B cell (primary cell): ENCODE measurements around the gene OGDH. TPM values are rescaled to one million over a fixed set of nuclear protein-coding genes. Genes with fewer than 3 reads are reported as not detected.

Experiments used
- ATAC-seq: fragments of 200-7000 bp; cut with Tn5 transposase; one replicate; pipeline ENCODE4 v1.10.0; 2021; ENCODE audit warnings: low read depth, mild to moderate bottlenecking, moderate number of reproducible peaks, moderate library complexity
- CTCF ChIA-PET: fragments of 350-600 bp; sonication (Branson Sonifier 250); formaldehyde crosslinking; loops from one replicate; lab custom pipeline; 2021; ENCODE audit warnings: antibody characterized with exemption, inconsistent platforms; lab: Charles Lee
- POLR2A ChIA-PET: fragments of 350-600 bp; sonication (Branson Sonifier 250); formaldehyde crosslinking; loops from one replicate; lab custom pipeline; 2021; ENCODE audit warnings: antibody characterized with exemption; lab: Charles Lee
- DNase-seq: peaks from one replicate; pipeline ENCODE4 v3.0.0; 2013
- H2AFZ ChIP-seq: 2 replicates; pipeline ENCODE4 v1.6.1; 2012; ENCODE audit warnings: mild to moderate bottlenecking, low read depth, low read length; ENCODE audit not compliant: insufficient read depth, poor library complexity, severe bottlenecking
- H3K27ac ChIP-seq, 2 donors: 1 replicate in 1 of 2; 2 replicates in 1 of 2; pipeline ENCODE4 v1.5.1; 2012 to 2013; ENCODE audit warnings: low read length in 2 of 2, mild to moderate bottlenecking in 2 of 2, moderate library complexity in 1 of 2
- H3K27me3 ChIP-seq, 4 experiments: fragments of 200-600 bp in 1 of 4; sonication (generic) in 1 of 4; replicated peaks in 1 of 4; 1 replicate in 2 of 4; 2 replicates in 2 of 4; pipeline versions ENCODE4 v1.6.1 to v1.7.0; 2013 to 2016; ENCODE audit warnings: low read length in 3 of 4, mild to moderate bottlenecking in 2 of 4, mixed read lengths in 1 of 4, moderate library complexity in 1 of 4; ENCODE audit not compliant: insufficient read depth in 4 of 4, control insufficient read depth in 3 of 4; ENCODE audit errors: control extremely low read depth in 1 of 4
- H3K36me3 ChIP-seq, 2 experiments: replicated peaks in 1 of 2; 1 replicate in 1 of 2; 2 replicates in 1 of 2; pipeline versions ENCODE4 v1.6.1 to v1.7.1; 2013; ENCODE audit warnings: low read length in 1 of 2; ENCODE audit not compliant: insufficient read depth in 2 of 2, control insufficient read depth in 1 of 2; ENCODE audit errors: control extremely low read depth in 1 of 2, extremely low read depth in 1 of 2
- H3K4me1 ChIP-seq, 2 donors: fragments of 200-600 bp in 1 of 2; sonication (generic) in 1 of 2; 1 replicate in 1 of 2; 2 replicates in 1 of 2; pipeline versions ENCODE4 v1.5.1 to v1.6.1; 2013 to 2017; ENCODE audit warnings: low read length in 2 of 2; ENCODE audit not compliant: control insufficient read depth in 2 of 2, insufficient read depth in 2 of 2
- H3K4me2 ChIP-seq: replicated peaks from 2 replicates; pipeline ENCODE3; 2012; ENCODE audit warnings: mild to moderate bottlenecking, low read depth, low read length; ENCODE audit not compliant: poor library complexity, severe bottlenecking
- H3K4me3 ChIP-seq, 5 experiments: fragments of 200-600 bp in 1 of 5; sonication (generic) in 1 of 5; 1 replicate in 3 of 5; 2 replicates in 2 of 5; pipeline versions ENCODE4 v1.5.1 to v1.7.0; 2011 to 2016; ENCODE audit warnings: low read length in 4 of 5, mild to moderate bottlenecking in 4 of 5, low read depth in 2 of 5, control low read depth in 1 of 5, moderate library complexity in 1 of 5; ENCODE audit not compliant: insufficient read depth in 1 of 5; ENCODE audit errors: control extremely low read depth in 1 of 5, extremely low read depth in 1 of 5
- H3K79me2 ChIP-seq: fragments of 200-600 bp; sonication (generic); one replicate; pipeline ENCODE4 v1.6.0; 2016; ENCODE audit warnings: low read length; ENCODE audit not compliant: control insufficient read depth, insufficient read depth
- H3K9ac ChIP-seq: fragments of 200-600 bp; sonication (generic); 2 replicates; pipeline ENCODE4 v1.6.1; 2017; ENCODE audit warnings: mild to moderate bottlenecking, low read length, moderate library complexity
- H3K9me3 ChIP-seq, 3 donors: one replicate each; pipeline versions ENCODE4 v1.6.1 to v1.7.1; 2013; ENCODE audit warnings: low read length in 2 of 3; ENCODE audit not compliant: control insufficient read depth in 2 of 3, insufficient read depth in 1 of 3; ENCODE audit errors: control extremely low read depth in 1 of 3
- H4K20me1 ChIP-seq: 2 replicates; pipeline ENCODE4 v1.6.0; 2012; ENCODE audit warnings: mild to moderate bottlenecking, low read length; ENCODE audit not compliant: insufficient read depth, control insufficient read depth, poor library complexity, severe bottlenecking
- H3K27ac Mint-ChIP-seq: one replicate; pipeline ENCODE4 v1.8.0; 2021; ENCODE audit warnings: mixed read lengths
- H3K27me3 Mint-ChIP-seq: one replicate; pipeline ENCODE4 v1.8.0; 2021; ENCODE audit warnings: mixed read lengths
- H3K4me1 Mint-ChIP-seq: one replicate; pipeline ENCODE4 v1.8.0; 2021; ENCODE audit warnings: mixed read lengths
- H3K4me3 Mint-ChIP-seq: one replicate; pipeline ENCODE4 v1.8.0; 2021; ENCODE audit warnings: mixed read lengths
- H3K9me3 Mint-ChIP-seq: one replicate; pipeline ENCODE4 v1.8.0; 2022; ENCODE audit warnings: mixed read lengths; ENCODE audit not compliant: insufficient read depth
- EZH2 ChIP-seq: IDR thresholded peaks from 2 replicates; pipeline ENCODE4 v1.6.1; 2012; ENCODE audit warnings: borderline replicate concordance, low read depth, mild to moderate bottlenecking, moderate library complexity, low read length; ENCODE audit not compliant: insufficient read depth, poor library complexity, severe bottlenecking
- WGBS: methylation state at CpG from one replicate; pipeline ENCODE4 v1.1.5; 2013; ENCODE audit warnings: missing lambda C conversion rate; ENCODE audit not compliant: insufficient coverage; 5-methylcytosine and 5-hydroxymethylcytosine counted together
- intact Hi-C: fragments of 100-400 bp; cut with micrococcal nuclease; formaldehyde crosslinking; loops from one replicate; pipeline ENCODE4 v1.10.0; 2022
- polyA plus RNA-seq: library from polyadenylated mRNA; depleted of rRNA; stranded (reverse); fragments of >200 nt; gene quantifications from 2 replicates; pipeline ENCODE4 v1.2.3, GENCODE V29; 2012
- total RNA-seq, 2 donors: library from RNA; stranded (reverse); fragments of 120-200 nt in 1 of 2; gene quantifications; 1 replicate in 1 of 2; 2 replicates in 1 of 2; pipeline versions ENCODE4 v1.2.3 to v1.2.4, GENCODE V29; 2013 to 2022
- TF ChIP-seq, protein P1 (sequence below): fragments of 200-600 bp; IDR thresholded peaks from one replicate; pipeline ENCODE4 v1.8.0; 2022; ENCODE audit warnings: antibody characterized with exemption, mild to moderate bottlenecking

OGDH gene
- total and polyA plus RNA-seq, 2 donors (not counting 1 experiment from before 2014, with no cell fraction given) = 42.6 to 80.2 TPM

DNA sequence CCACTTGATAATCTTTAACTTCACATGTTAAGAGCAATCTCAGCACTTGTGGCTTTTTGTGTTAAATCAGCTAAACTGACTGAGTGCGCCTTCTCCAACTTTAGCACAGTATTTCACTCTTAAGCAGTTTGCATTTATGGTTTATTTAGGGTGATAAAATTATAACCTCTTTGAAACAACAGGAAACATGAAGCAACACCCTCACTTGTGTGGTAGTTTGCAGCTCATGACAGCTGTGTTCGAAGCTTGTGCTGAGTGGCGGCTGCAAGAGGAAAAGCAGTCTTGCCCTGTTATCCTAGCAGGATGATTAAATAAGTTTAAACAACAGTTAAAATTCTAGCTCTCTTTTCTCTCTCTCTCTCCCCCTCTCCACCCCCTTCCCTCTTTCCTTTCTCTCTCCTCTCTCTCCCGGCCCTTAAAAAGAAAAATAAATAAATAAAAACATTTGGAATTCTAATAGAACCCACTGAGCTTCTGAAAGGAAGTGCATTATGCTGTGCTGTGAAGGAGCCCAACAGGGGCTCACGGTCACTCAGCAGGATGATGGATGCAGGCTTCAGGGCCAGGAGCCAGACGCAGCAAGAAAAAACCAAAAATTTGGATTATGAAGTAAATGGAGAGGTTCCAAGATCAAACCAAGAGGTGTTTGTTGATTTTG lies 25.2 kb downstream of the OGDH start:
- no peak for DNase-seq
- Histone ChIP-seq H3K4me1 (peaks cover 61 to 82% of the 10 kb centered on the region in 2 donors), H3K27me3 (no peaks in the 10 kb centered on the region), H3K9ac (no peak overlapping the region), H3K9me3 (no peaks in the 10 kb centered on the region), H3K36me3 (peaks cover 0 to 2% of the 10 kb centered on the region in 2 experiments), H2AFZ (no peak overlapping the region), H4K20me1 (no peaks in the 10 kb centered on the region), H3K4me3 (no peak overlapping the region), H3K79me2 (peaks cover 12% of the 10 kb centered on the region), H3K27ac (peak overlapping the region in 1 of 2 donors; percentile 95), H3K4me2 (peak overlapping the region; percentile 39)
- ChIA-PET POLR2A (interaction anchor here (0.5 to 4.0 kb wide), 3 partner anchors 25 to 376 kb away, joined by 3 to 21 read pairs (median 14); partner anchors contain the start of gene OGDH), CTCF (interaction anchor here (0.6 to 1.2 kb wide), 3 partner anchors 9 to 18 kb away, joined by 3 read pairs; no protein-coding TSS in a partner anchor)
- H3K9me3 Mint-ChIP-seq = no peaks in the 10 kb centered on the region
- H3K27ac Mint-ChIP-seq = peak overlapping the region; percentile 99
- no peaks in the 10 kb centered on the region for H3K27me3 Mint-ChIP-seq
- H3K4me1 Mint-ChIP-seq = peaks cover 71% of the 10 kb centered on the region
- ATAC-seq = no peak
- peak overlapping the region; percentile 47 for H3K4me3 Mint-ChIP-seq
- 41% methylated on average over 4 of the region's 6 CpGs for WGBS
- intact Hi-C loops = no loop called here
- TF ChIP-seq, protein P1, sequence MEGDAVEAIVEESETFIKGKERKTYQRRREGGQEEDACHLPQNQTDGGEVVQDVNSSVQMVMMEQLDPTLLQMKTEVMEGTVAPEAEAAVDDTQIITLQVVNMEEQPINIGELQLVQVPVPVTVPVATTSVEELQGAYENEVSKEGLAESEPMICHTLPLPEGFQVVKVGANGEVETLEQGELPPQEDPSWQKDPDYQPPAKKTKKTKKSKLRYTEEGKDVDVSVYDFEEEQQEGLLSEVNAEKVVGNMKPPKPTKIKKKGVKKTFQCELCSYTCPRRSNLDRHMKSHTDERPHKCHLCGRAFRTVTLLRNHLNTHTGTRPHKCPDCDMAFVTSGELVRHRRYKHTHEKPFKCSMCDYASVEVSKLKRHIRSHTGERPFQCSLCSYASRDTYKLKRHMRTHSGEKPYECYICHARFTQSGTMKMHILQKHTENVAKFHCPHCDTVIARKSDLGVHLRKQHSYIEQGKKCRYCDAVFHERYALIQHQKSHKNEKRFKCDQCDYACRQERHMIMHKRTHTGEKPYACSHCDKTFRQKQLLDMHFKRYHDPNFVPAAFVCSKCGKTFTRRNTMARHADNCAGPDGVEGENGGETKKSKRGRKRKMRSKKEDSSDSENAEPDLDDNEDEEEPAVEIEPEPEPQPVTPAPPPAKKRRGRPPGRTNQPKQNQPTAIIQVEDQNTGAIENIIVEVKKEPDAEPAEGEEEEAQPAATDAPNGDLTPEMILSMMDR = no peak
- no peak for TF ChIP-seq EZH2

DNA sequence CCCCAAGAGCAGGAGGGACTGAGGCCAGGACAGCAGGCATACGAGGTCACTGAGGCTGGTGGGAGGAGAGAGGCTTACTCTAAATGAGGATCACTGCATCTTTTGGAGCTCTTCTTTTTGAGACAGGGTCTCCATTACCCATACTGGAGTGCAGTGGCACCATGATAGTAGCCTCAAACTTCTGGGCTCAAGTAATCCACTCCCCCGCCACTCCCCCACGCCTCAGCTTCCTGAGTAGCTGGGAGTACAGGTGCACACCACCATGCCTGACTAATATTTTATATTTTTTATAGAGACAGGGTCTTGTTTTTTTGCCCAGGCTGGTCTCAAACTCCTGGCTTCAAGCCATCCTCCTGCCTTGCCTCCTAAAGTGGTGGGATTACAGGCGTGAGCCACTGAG lies 25.8 kb downstream of the OGDH start:
- intact Hi-C loops = no loop called here

More for the DNA sequence above, 25.8 kb downstream of the OGDH start:
- WGBS = 100% methylated on average over 1 of the region's 4 CpGs
- POLR2A ChIA-PET = interaction anchor here (1.2 to 4.0 kb wide), 2 partner anchors 26 to 138 kb away, joined by 6 to 21 read pairs; partner anchors contain the start of gene OGDH
- no peaks in the 10 kb centered on the region for H3K27me3 ChIP-seq
- H3K27ac Mint-ChIP-seq = peak overlapping the region; percentile 99
- no peaks in the 10 kb centered on the region for H4K20me1 ChIP-seq
- H3K4me1 Mint-ChIP-seq = peaks cover 76% of the 10 kb centered on the region
- TF ChIP-seq, protein P1 = no peak
- no peak for TF ChIP-seq EZH2
- CTCF ChIA-PET = interaction anchor here (1.1 kb wide), 1 partner anchor 18 kb away, joined by 3 read pairs; no protein-coding TSS in a partner anchor
- no peaks in the 10 kb centered on the region for H3K36me3 ChIP-seq
- peaks cover 6% of the 10 kb centered on the region for H3K79me2 ChIP-seq
- H2AFZ ChIP-seq = no peak overlapping the region
- H3K4me2 ChIP-seq = peak overlapping the region; percentile 39
- ATAC-seq = no peak
- H3K27me3 Mint-ChIP-seq = no peaks in the 10 kb centered on the region
- no peak for DNase-seq
- H3K9me3 Mint-ChIP-seq = no peaks in the 10 kb centered on the region
- H3K27ac ChIP-seq = peak overlapping the region; percentile 93 to 95
- peak overlapping the region; percentile 5 for H3K4me3 Mint-ChIP-seq
- peaks cover 65 to 88% of the 10 kb centered on the region in 2 donors for H3K4me1 ChIP-seq
- no peaks in the 10 kb centered on the region for H3K9me3 ChIP-seq
- H3K9ac ChIP-seq = no peak overlapping the region
- H3K4me3 ChIP-seq = no peak overlapping the region
